SK-N-DZ (cell line): ENCODE results near the gene STK32A.

Experiments
- DNase-seq: peaks from one replicate; pipeline ENCODE4 v3.0.0-alpha.2; 2015; ENCODE audit warnings: low spot score
- small RNA-seq, 2 experiments: library from RNA; depleted of rRNA; stranded (forward); fragments of <200 nt; gene quantifications; one replicate each; pipeline ENCODE3, GENCODE V24; 2014

The STK32A gene

GRCh38 chr5:147417135-147417813 lies 182.4 kb downstream of the STK32A start:
- no peak for DNase-seq

GRCh38 chr5:147418613-147419012 lies 183.8 kb downstream of the STK32A start:
- DNase-seq, result no peak

GRCh38 chr5:147426640-147427327 lies 192.0 kb downstream of the STK32A start:
- no peak for DNase-seq

GRCh38 chr5:147427521-147428401 lies 192.9 kb downstream of the STK32A start:
- no peak for DNase-seq

- no peak for DNase-seq
Observed at GRCh38 chr5:147430628-147431027, 195.8 kb downstream of the STK32A start.

GRCh38 chr5:147431586-147431985 lies 196.8 kb downstream of the STK32A start:
- DNase-seq, result peak; percentile 31

- peak; percentile 86 for DNase-seq
Observed at GRCh38 chr5:147432323-147432722, 197.5 kb downstream of the STK32A start.

GRCh38 chr5:147434049-147434448 lies 199.2 kb downstream of the STK32A start:
- DNase-seq, result no peak

GRCh38 chr5:147436596-147436995 lies 201.8 kb downstream of the STK32A start:
- no peak for DNase-seq

GRCh38 chr5:147437161-147437596 lies 202.4 kb downstream of the STK32A start:
- no peak for DNase-seq

Small RNA genes lying within 50 kb of the gene (small RNA-seq; reads per million reads assigned to genes)
- gene AC011373.1, result 0 reads per million in 2 experiments
